LoVo (cell line): ENCODE results near the gene RIN1.

Experiments
- DNase-seq: peaks from one replicate; pipeline ENCODE4 v3.0.0-alpha.2; 2016; ENCODE audit warnings: low spot score

Gene RIN1

DNA sequence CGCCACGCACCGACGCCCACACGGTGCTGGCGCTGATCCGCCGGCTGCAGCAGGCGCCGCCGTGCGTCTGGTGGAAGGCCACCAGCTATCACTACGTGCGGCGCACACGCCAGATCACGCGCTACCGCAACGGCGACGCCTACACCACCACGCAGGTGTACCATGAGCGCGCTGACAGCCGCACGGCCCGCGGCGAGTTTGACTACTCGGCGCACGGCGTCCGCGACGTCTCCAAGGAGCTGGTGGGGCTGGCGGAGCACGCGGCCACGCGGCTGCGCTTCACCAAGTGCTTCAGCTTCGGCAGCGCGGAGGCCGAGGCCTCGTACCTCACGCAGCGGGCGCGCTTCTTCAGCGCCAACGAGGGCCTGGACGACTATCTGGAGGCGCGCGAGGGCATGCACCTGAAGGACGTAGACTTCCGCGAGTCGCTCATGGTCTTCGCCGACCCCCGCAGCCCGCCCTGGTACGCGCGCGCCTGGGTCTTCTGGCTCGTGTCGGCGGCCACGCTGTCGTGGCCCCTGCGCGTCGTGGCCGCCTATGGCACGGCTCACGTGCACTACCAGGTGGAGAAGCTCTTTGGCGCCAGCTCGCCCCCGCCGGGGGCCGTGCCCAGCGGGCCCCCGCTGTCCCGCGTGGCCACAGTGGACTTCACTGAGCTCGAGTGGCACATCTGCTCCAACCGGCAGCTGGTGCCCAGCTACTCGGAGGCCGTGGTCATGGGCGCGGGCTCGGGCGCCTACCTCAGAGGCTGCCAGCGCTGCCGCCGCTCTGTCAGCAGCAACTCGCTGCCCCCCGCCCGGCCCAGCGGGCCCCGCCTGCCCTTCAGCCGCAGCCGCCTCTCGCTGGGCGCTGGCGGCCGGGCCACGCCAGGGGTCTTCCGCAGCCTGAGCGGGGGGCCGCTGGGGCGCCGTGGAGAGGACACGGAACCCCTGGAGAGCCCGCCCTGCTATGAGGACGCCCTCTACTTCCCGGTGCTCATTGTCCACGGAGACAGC, 41.3 kb downstream of the RIN1 start:
- DNase-seq = no peak

- DNase-seq = no peak
Observed at GRCh38 chr11:66293777-66294625, 42.2 kb downstream of the RIN1 start.

GRCh38 chr11:66293352-66293751, 42.9 kb downstream of the RIN1 start:
- DNase-seq = no peak

- no peak for DNase-seq
Observed at GRCh38 chr11:66292543-66293332, 43.5 kb downstream of the RIN1 start.

DNA sequence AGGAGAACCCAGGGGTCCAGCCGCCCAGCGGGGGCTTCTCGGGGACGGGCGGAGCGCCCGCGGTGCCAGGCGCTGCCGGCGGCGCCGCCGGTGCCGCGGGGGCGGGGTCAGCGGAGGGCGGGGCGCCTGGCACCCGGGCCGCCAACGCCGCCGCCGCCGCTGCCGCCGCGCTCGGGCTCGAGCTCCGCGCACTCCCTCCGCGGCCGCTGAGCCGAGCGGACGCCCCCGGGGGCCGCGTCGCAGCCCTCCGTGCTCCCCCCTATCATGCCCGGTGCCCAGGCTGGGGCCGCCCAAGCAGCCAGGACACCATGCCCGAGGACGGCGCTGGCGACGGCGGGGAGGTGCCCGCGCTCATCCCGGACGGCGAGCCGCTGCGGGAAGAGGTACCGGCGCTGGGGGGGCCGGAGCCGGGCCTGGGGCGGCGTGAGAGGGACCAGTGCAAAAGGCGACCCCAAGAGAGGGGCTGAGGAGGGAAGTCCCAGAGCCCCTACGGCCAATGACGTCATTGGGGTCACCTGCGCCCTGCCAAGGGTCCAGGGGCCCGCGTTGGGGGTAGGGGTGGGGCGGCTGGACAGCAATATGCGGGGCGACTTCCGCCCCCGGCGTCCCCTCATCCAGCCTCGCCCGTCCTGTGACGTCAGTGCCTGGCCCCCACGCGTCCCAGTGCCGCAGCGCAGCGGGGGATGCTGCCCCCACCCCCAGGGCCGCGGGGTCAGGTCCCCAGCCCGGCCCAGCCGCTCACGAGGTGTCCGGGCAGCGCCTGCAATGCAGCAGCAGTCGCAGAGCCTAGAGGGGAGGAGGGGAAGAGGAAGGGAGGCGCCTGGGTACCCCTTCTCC, 44.3 kb downstream of the RIN1 start, which contains the start of gene TMEM151A:
TSS of gene TMEM151A (plus strand) at position 189 of the 837 bp plus-strand sequence. CDS start at position 309, 120 bp downstream.
- DNase-seq = peak; percentile 23

GRCh38 chr11:66291303-66291705, 44.9 kb downstream of the RIN1 start:
- DNase-seq = no peak

DNA sequence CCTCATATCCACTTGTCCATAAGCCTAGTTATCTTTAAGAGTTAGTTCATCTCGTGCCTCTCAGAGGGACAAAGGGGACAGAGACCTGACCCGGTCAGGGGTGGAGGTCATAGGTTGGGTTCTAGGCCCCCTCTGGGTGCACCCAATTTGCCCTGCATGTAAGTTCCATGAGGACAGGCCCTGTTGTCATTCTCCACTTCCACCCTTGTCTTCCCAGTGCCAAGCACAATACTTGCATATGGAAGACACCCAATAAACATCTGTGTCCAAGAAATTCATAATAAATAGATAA, 46.0 kb downstream of the RIN1 start:
- DNase-seq = no peak

- peak; percentile 65 for DNase-seq
Observed at GRCh38 chr11:66289548-66290329, 46.5 kb downstream of the RIN1 start.

DNA sequence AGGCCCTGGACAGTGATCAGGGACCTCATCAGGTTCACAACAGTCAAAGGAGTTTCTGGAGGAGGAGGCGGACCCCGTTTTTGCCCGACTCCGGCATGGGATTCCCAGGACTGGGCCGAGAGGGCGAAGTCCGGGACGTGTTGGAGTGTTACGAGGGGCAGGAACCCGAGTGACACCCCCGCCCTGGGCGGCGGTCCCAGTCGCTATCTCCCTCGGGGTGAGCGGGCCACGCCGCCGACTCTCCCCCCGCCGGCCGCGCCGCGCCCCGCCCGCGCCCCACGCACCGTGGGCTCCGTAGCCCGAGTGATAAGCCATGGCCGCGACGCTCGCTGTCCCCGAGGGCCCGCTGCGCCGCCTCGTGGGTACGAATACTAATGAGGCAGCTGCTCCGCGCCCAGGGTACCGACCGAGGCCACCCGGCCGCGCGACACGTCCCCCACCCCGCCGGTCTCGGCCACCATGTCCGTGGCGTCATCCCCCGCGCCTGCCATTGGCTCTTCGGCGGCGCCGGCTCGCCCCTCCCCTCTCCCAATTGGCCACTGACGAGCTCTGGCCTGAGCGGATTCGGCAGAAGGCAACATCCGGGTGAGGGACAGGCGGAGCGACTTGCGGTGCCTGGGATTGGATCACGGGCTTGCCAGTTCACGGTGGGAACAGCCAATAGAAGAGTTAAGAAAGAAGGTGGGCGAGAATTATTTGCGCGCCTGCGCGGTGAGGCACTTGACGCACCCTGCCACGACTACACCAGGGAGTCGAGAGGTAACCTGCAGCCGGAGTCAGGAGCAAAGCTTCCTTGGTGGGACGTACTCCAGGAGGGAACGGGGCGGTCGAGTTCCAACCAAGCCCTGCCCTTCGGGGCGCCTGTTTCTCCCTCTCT, 47.3 kb downstream of the RIN1 start, which contains the start of gene YIF1A:
TSS of gene YIF1A (minus strand) at position 473 of the 877 bp plus-strand sequence. CDS start at position 315, 158 bp downstream.
- peak; percentile 98 for DNase-seq

DNA sequence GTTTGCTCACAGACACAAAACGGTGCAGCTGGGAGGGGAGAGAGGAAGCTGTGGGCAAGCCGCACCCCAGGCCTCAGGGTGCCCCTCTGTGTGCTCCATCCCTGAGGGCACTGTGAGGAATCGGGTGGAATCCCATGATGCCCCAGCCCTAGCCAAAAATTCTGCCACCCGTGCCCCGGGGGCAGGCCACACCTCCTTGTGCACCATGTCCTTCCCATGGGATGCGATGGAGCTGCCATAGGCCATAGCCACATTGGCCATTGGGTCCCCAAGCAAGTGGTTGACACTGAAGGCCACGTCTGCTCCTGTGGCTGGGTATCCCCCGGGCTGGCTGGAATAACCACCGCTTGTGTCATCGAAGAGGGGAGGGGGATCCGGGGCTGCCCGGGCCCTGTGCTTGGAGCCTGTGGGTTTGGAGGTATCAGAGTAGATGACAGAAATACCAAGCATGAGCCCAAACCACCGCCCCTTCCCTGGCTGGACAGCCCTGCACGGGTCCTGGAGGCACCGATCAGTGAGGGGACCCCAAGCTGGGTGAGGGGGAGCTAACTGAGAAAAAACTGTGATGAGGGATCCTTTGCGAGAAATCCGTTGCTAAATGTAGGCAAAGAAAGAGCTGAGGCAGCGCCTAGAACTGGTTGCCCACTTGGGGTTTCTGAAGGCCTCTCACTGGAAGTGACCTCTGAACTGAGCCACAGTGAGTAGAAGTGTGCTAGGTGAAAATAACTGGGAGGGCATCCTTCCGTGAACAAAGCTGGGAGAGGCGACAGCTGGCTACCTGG, 48.2 kb downstream of the RIN1 start:
- DNase-seq = no peak

- no peak for DNase-seq
Observed at GRCh38 chr11:66287211-66287888, 48.9 kb downstream of the RIN1 start.

GRCh38 chr11:66286699-66287098, 49.5 kb downstream of the RIN1 start:
- no peak for DNase-seq

- DNase-seq = no peak
Observed at GRCh38 chr11:66285250-66285947, 50.8 kb downstream of the RIN1 start.

DNA sequence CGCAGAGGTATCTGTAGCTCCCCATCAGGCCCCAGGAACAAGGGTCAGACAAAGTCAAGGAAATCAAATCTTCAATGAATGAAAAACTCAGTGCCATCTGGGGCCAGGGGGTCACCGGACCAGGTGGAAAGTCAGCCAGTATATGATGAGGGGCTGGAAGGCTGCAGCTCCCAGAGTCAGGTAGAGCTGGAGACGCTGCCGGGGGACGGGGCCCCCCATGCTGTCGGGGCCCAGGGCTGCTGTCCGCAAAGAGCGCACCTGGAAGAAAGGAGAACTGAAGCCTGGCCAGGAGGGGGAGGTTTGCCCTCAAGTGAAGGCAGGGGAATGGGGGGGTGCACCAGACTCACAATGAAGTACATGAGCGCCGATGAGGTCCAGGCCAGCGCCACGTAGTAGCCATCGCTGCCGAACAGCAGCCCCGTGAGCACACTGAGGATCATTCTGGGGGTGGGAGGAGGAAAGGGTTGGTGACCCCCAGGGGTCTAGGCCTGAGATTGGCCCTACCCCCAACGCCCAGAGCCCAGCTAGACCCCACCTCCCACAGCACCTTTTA, 51.6 kb downstream of the RIN1 start:
- no peak for DNase-seq

DNA sequence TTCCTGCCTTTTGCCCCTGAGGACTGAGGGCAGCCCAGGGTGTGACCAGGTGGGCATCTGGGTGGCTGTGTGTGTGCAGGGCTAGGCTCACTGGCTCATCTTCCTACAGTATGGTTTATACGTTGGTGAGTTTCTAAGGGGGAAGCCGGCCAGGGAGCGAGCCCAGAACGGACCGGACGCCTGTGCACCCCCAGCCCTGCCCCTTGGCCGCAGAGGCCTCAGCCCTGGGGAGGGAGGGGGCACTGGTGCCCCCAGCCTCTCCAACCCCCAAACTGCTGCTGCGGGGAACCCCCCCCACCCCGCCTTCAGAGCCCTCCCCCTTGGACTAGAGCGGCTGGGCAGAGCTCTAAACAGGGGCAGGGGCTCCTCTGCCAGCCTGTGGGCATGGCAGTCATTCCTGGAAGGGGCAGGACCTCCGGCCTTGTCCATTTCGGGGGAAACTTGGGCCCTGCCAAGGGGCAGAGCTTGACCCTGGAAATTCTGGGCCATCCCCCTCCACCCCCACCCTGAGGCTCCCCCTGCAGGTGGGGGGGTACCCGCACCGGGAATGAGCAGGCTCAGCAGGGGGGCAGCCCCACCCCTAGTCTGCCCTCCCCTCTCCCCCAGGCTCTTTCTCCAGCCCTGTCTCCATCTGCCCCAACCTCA, 52.7 kb downstream of the RIN1 start:
- DNase-seq = no peak
